Measurements from ENCODE around the gene TBC1D2B. TPM values are rescaled to one million over a fixed set of nuclear protein-coding genes. Genes with fewer than 3 reads are reported as not detected.
"Not testable (repeated sequence)": the region's sequence is repeated elsewhere in the genome, so short reads cannot be mapped to it uniquely, and the experiment has no call there.

TBC1D2B gene
- total and polyA plus RNA-seq, 2 donors, result 31.6 to 55.0 TPM

GRCh38 chr15:77972706-77973105, 104.8 kb downstream of the TBC1D2B start:
- H3K36me3 ChIP-seq (ENCODE audit: insufficient read depth); H3K4me1 ChIP-seq (ENCODE audit: insufficient read depth); DNase-seq (ENCODE audit: extremely low spot score); H3K4me3 ChIP-seq (ENCODE audit: low read depth, low read length); H3K27ac ChIP-seq (ENCODE audit: low read depth): not testable (repeated sequence)
- 85% methylated on average over 5 of the region's 6 CpGs for WGBS

- WGBS, result 65% methylated on average over 7 of the region's 7 CpGs
- H3K4me1 ChIP-seq (ENCODE audit: insufficient read depth); H3K4me3 ChIP-seq (ENCODE audit: low read depth, low read length); DNase-seq (ENCODE audit: extremely low spot score); H3K36me3 ChIP-seq (ENCODE audit: insufficient read depth); H3K27ac ChIP-seq (ENCODE audit: low read depth): not testable (repeated sequence)
Measured at GRCh38 chr15:77971875-77972274, 105.6 kb downstream of the TBC1D2B start.

GRCh38 chr15:77970813-77971360, 106.6 kb downstream of the TBC1D2B start:
- 87% methylated on average over 4 of the region's 4 CpGs for WGBS
- H3K4me3 ChIP-seq (ENCODE audit: low read depth, low read length); H3K4me1 ChIP-seq (ENCODE audit: insufficient read depth); DNase-seq (ENCODE audit: extremely low spot score); H3K27ac ChIP-seq (ENCODE audit: low read depth); H3K36me3 ChIP-seq (ENCODE audit: insufficient read depth): not testable (repeated sequence)

- 96% methylated on average over 2 of the region's 2 CpGs for WGBS
- no peak for DNase-seq (ENCODE audit: extremely low spot score)
- Histone ChIP-seq H3K27ac (ENCODE audit: low read depth) (no peak overlapping the region), H3K4me3 (ENCODE audit: low read depth, low read length) (no peak overlapping the region), H3K4me1 (ENCODE audit: insufficient read depth) (peaks cover 2% of the 10 kb centered on the region), H3K36me3 (ENCODE audit: insufficient read depth) (no peaks in the 10 kb centered on the region)
Measured at GRCh38 chr15:77969055-77969454, 108.5 kb downstream of the TBC1D2B start.

GRCh38 chr15:77967798-77968197, 109.7 kb downstream of the TBC1D2B start:
- H3K27ac ChIP-seq (ENCODE audit: low read depth), result no peak overlapping the region
- no peaks in the 10 kb centered on the region for H3K36me3 ChIP-seq (ENCODE audit: insufficient read depth)
- WGBS, result 68% methylated on average over 1 of the region's 1 CpG
- no peaks in the 10 kb centered on the region for H3K4me1 ChIP-seq (ENCODE audit: insufficient read depth)
- no peak overlapping the region for H3K4me3 ChIP-seq (ENCODE audit: low read depth, low read length)
- DNase-seq (ENCODE audit: extremely low spot score), result no peak

- not testable (repeated sequence) for H3K4me3 ChIP-seq (ENCODE audit: low read depth, low read length); DNase-seq (ENCODE audit: extremely low spot score); H3K36me3 ChIP-seq (ENCODE audit: insufficient read depth); H3K27ac ChIP-seq (ENCODE audit: low read depth); H3K4me1 ChIP-seq (ENCODE audit: insufficient read depth)
- 70% methylated on average over 5 of the region's 5 CpGs for WGBS
Measured at GRCh38 chr15:77967235-77967615, 110.3 kb downstream of the TBC1D2B start.

- no peaks in the 10 kb centered on the region for H3K4me1 ChIP-seq (ENCODE audit: insufficient read depth)
- H3K27ac ChIP-seq (ENCODE audit: low read depth), result no peak overlapping the region
- 5% methylated on average over 4 of the region's 4 CpGs for WGBS
- H3K36me3 ChIP-seq (ENCODE audit: insufficient read depth), result no peaks in the 10 kb centered on the region
- H3K4me3 ChIP-seq (ENCODE audit: low read depth, low read length), result no peak overlapping the region
- DNase-seq (ENCODE audit: extremely low spot score), result no peak
Measured at GRCh38 chr15:77966540-77967234, 110.8 kb downstream of the TBC1D2B start.

GRCh38 chr15:77964193-77964592, 113.3 kb downstream of the TBC1D2B start:
- WGBS, result 72% methylated on average over 1 of the region's 1 CpG
- Histone ChIP-seq H3K4me1 (ENCODE audit: insufficient read depth) (no peaks in the 10 kb centered on the region), H3K36me3 (ENCODE audit: insufficient read depth) (no peaks in the 10 kb centered on the region), H3K27ac (ENCODE audit: low read depth) (no peak overlapping the region), H3K4me3 (ENCODE audit: low read depth, low read length) (no peak overlapping the region)
- no peak for DNase-seq (ENCODE audit: extremely low spot score)

GRCh38 chr15:77959432-77959879, 118.1 kb downstream of the TBC1D2B start:
- 5% methylated on average over 17 of the region's 17 CpGs for WGBS
- Histone ChIP-seq H3K36me3 (ENCODE audit: insufficient read depth) (no peaks in the 10 kb centered on the region), H3K4me3 (ENCODE audit: low read depth, low read length) (no peak overlapping the region), H3K4me1 (ENCODE audit: insufficient read depth) (no peaks in the 10 kb centered on the region), H3K27ac (ENCODE audit: low read depth) (no peak overlapping the region)
- peak; percentile 48 for DNase-seq (ENCODE audit: extremely low spot score)

- DNase-seq (ENCODE audit: extremely low spot score); H3K4me1 ChIP-seq (ENCODE audit: insufficient read depth); H3K27ac ChIP-seq (ENCODE audit: low read depth); H3K36me3 ChIP-seq (ENCODE audit: insufficient read depth); H3K4me3 ChIP-seq (ENCODE audit: low read depth, low read length): not testable (repeated sequence)
- WGBS, result 59% methylated on average over 7 of the region's 7 CpGs
Measured at GRCh38 chr15:77958716-77959431, 118.6 kb downstream of the TBC1D2B start.

- H3K4me1 ChIP-seq (ENCODE audit: insufficient read depth); H3K27ac ChIP-seq (ENCODE audit: low read depth); H3K4me3 ChIP-seq (ENCODE audit: low read depth, low read length); DNase-seq (ENCODE audit: extremely low spot score); H3K36me3 ChIP-seq (ENCODE audit: insufficient read depth): not testable (repeated sequence)
- 89% methylated on average over 2 of the region's 2 CpGs for WGBS
Measured at GRCh38 chr15:77958021-77958420, 119.5 kb downstream of the TBC1D2B start.

- H3K36me3 ChIP-seq (ENCODE audit: insufficient read depth); H3K27ac ChIP-seq (ENCODE audit: low read depth); DNase-seq (ENCODE audit: extremely low spot score); H3K4me3 ChIP-seq (ENCODE audit: low read depth, low read length); H3K4me1 ChIP-seq (ENCODE audit: insufficient read depth): not testable (repeated sequence)
- 69% methylated on average over 5 of the region's 5 CpGs for WGBS
Measured at GRCh38 chr15:77953926-77954325, 123.6 kb downstream of the TBC1D2B start.

GRCh38 chr15:77952928-77953446, 124.5 kb downstream of the TBC1D2B start:
- H3K4me3 ChIP-seq (ENCODE audit: low read depth, low read length); H3K4me1 ChIP-seq (ENCODE audit: insufficient read depth); H3K27ac ChIP-seq (ENCODE audit: low read depth); DNase-seq (ENCODE audit: extremely low spot score); H3K36me3 ChIP-seq (ENCODE audit: insufficient read depth): not testable (repeated sequence)
- WGBS, result 93% methylated on average over 4 of the region's 5 CpGs
